HG03460 (cell line): Measurements from ENCODE around the gene OLFM1.
"Not testable (repeated sequence)": the region's sequence is repeated elsewhere in the genome, so short reads cannot be mapped to it uniquely, and the experiment has no call there.

Experiments
- ATAC-seq: cut with Tn5 transposase; IDR thresholded peaks from one replicate; pipeline ENCODE4 v1.9.1; 2021; ENCODE audit not compliant: unreplicated experiment

OLFM1 gene

DNA sequence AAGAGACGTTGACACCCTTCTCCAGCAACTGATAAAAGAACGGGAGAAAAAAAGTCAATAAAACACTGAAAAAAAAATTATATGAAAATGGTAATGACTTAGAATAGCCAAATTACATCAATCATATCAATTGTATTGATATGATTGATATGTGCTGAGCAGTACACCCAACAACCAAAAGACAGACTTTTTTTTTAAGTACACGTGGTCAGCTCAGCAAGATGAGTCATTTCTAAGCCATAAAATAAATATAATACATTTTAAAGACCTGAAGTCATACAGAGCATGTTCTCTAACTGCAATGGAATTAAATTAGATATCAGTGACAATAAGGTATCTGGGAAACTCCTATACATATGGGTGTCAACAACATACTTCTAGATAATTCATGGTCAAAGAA is 30.9 kb upstream of the OLFM1 start:
- ATAC-seq, result no peak

DNA sequence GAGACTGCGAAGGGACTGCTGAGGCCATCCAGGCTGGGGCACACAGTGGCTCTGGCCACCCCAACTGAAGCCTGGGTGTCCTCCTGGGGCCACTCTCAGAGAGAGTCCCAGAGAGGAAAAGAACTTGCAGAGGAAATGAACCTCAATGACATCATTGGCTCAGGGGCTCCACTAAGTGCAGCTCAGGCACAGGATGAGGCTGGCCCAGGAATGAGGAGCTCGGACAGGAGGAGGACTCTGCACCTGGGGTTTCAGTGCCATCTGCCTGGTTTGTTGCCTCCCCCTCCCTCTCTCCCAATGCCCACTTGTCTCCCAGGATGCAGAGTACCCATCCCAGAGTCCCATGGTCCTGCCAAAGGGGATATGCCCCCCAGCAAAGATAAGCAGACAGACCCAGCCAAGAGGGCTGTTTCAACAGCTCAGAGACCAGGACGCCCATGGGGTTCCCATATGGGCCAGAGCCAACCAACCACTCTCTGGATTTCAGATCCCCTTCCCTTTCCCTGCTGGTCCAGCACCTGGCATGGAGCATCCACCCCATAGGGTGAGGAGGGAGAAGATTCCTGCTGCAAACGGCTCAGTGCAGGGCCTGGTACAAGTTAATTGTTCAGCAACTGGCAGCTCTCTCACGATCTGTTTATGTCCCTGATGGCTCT is 26.9 kb upstream of the OLFM1 start:
- ATAC-seq, result no peak

DNA sequence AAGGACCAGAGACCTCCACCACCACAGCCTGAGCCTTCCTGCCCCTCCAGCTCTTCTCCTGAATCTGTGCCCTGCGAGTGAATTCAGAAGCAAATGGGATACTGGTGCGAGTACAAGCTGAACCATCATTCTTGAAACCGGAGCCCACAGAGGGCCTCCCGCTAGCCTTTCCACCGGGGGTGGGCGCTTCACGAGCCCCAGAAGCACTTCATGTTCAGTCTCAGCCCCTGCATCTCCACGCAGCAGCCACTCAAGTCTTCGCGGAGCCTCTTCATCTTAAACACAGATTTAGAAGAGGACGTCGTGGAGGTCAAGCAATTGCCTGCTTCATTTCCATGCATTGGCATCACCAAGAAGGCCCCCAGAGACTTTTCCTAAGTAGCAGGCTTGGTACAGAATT is 26.0 kb upstream of the OLFM1 start:
- no peak for ATAC-seq

- no peak for ATAC-seq
Observed at GRCh38 chr9:135062254-135062653, 25.2 kb upstream of the OLFM1 start.

DNA sequence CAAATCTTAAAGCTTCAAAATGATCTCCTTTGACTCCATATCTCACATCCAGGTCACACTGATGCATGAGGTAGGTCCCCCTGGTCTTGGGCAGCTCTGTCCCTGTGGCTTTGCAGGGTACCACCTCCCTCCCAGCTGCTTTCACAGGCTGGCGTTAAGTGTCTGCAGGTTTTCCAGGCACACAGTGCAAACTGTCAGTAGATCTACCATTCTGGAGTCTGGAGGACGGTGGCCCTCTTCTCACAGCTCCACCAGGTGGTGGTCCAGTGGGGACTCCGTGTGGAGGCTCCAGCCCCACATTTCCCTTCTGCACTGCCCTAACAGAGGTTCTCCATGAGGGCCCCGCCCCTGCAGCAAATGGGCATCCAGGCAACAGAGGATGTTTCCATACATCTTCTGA is 24.0 kb upstream of the OLFM1 start:
- ATAC-seq, result not testable (repeated sequence)

GRCh38 chr9:135063888-135064287 is 23.6 kb upstream of the OLFM1 start:
- not testable (repeated sequence) for ATAC-seq

DNA sequence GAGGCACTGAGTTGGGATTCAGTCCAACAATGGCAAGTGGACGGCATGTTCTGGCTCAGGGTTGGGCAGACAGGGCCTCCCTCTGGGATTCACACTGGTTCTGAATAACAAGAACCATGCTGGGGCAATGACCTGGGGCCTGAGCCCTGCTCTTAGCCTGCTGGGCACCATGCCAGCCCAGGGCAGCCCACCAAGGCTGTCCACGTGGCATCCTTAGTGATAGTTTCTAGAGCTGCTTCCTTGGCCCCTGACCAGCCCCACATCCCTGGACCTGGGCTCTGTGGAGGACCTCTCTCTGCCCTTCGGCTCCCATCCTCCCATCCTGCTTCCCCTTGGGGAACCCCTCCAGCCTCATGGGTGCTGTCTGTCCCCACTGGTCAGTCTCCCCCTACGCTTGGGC is 22.3 kb upstream of the OLFM1 start:
- no peak for ATAC-seq

DNA sequence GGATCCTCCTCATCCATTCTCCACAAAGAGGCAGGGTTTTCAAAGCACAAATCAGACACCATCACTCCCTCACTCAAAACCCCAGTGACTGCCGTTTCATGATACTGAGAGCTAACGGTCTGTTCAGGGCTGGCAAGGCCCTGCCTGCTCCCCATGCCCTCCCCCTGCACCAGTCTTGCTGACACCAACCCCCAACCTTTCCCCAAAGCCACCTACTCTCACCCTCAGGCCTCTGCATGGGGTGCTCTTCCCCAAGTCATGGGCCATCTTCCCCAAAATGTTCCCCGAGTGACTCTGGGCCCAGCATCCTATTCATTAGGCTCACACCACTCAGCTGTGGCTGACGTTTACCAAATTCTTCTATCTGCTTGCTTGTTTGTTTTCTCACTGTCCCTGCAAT is 21.7 kb upstream of the OLFM1 start:
- no peak for ATAC-seq

- ATAC-seq, result no peak
Observed at GRCh38 chr9:135066291-135066690, 21.2 kb upstream of the OLFM1 start.

DNA sequence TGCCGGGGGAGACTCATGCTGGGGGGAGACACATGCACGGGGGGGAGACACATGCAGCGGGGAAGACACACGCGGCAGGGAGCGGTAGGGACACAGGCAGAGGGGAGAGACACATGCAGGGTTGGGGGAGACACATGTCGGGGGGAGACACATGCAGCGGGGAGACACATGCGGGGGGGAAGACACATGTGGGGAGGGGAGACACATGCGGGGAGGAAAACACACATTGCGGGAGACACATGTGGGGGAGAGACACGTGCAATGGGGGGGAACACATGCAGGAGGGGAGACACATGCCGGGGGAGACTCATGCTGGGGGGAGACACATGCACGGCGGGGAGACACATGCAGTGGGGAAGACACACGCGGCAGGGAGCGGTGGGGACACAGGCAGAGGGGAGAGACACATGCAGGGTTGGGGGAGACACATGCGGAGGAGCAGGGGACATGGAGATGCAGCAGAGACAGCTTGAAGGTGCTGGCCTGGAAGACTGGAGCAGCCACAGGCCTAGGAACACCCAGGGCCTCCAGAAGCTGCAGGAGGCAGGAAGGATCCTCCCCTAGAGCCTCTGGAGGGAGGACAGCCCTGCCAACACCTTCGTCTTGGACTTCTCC is 20.3 kb upstream of the OLFM1 start:
- no peak for ATAC-seq

- no peak for ATAC-seq
Observed at GRCh38 chr9:135068776-135069415, 18.6 kb upstream of the OLFM1 start.

DNA sequence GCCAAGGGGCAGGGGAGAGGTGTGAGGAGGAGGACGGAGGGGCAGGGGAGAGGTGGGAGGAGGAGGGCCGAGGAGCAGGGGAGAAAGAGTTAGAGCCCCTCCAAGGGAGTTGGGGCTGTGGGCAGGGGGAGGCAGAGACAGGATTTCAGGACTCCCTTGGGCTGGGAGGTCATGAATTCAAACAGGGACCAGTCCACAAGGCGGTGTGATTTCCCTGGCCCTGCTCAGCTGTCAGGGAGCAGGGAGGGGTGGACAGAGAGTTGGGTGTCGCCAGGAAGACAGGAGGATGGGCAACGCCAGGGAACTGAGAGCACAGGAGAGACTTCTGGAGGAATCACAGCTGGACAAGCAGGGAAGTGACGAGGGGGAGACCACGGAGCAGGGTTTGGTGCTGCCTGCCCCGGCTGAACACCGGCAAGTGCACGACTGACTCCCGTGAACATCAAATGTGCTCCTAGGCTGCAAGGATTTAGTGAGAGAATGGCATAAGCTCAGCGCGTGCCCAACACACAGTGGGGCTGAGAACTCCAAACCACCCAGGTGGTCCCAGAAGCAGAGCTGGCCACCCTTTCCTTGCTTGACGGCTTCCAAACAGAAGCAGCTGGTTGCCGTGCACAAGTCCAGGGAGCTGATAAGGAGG is 17.8 kb upstream of the OLFM1 start:
- no peak for ATAC-seq

DNA sequence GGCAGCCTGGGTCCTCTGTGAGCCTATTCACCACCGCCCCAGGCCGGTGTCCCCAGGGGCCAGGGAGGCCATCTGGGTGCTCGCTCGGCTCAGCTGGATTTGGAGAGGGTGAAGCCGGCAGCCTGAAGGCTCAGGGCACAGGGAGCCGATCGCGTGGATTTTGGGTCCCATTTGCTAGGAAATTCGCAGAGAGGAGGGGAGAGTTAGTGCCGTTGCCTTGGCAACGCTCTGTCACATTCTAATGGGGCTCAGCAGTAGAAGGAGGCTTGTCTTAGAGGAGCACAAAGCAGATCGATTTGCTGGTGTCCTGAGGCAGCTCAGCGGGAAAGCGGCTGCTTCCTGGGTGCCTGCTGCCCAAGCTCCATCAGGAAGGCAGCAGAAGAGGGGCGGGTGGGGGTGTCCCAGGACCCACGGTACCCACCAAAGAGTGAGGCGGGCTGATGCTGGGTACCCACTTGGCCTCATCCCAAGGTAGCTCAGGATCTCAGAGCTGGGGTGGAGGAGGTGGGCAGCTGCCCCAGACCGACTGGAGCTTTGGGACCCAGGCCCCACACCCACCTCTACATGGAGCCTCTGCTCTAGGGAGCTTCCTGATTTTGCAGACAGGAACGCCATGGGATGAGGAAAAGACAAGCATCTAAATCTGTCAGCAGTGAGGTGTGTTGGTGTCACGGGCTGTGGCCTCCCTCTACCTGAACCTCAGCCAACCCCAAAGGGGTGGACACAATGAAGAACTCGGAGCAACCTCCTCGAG is 17.1 kb upstream of the OLFM1 start:
- no peak for ATAC-seq

DNA sequence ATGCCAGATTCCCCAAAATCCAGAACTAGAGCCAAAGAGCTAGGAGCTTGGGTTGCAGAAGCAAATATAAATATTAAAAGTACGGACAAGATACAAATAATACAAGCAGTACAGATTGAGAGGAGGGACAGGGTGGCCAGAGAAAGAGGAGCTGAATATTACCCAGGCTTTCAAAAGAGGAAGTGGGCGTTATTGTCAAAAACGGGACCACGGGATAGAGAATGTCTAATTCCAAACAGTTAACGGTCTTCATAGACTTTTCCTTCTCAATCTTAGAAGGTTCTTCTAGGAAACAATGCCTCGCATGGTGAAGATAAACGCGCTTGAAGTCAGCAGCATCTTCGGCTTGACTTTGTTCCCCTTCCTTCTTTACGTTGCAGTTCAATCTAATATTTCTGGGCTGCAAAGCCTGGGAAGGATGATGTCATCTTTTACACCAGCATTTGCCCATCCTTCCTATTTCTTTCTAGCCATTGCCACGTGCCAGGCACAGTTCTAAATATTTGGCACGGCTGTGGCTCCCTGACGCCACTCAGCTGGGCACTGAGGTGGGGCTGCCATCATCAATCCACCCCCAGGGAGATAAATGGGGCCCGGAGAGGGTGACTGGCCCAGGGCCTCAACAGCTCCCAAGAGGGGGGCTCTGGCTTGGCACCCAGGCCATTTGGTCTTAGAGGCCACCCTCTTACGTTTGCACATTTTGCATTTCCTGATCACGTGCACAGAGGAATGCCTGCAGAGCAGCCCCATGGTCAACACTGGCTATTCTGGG is 16.3 kb upstream of the OLFM1 start:
- ATAC-seq, result no peak

DNA sequence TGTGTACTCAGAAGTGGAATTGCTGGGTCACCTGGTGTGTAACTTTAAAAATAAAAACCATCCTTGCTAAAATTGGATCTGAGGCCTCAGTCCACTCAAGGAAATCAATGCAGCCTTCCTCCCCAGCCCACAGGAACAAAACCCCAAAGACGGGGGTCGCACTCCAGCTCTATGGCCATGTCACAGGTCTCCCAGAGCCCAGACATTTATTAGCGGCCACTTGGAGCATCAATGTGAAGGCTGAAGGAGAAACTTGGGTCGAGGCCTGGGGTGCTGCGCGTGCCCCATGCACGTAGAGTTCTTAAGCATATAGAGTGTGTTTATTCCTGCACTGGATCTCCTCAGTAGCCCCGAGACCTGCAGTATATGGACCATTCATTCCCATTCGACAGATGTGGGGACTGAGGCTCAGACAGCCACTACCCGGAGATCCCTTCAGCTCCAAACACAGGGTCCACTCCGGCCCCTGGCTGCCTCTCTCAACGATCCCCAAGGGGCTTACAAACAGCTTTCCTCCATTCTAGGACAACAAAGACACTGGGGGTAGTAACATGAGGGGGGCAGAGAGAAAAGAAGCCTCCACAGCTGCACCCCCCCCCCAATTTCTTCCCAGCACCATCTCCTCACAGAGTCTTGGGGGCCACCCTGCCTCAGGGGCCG is 14.3 kb upstream of the OLFM1 start:
- ATAC-seq, result no peak

DNA sequence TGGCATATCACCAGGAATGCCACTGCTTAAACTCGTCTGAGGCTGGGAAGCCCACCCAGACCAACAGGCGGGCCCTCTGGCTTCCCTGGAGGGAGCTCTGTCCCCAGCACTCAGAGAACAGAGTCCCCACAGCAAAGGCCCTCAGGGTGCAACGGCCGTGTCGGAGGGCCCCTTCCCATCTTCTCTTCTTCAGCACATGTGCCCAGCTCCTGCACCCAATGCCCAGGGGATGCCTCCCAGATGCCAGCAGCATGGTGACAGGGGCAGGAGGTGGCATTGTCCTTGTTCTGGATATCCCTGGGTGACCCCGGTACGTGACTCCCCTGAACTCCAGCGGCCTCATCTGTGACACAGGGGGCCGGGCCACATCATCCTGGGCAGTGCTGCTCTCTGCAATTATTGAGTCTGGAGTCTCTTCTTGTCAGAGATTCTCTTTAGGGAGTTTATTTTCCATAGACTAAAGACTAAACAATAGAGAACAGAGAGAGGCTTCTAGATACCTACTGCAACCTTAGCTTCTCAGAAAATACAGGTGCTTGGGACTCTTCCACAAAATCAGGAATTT is 13.6 kb upstream of the OLFM1 start:
- no peak for ATAC-seq

GRCh38 chr9:135074354-135075233 is 12.9 kb upstream of the OLFM1 start:
- no peak for ATAC-seq

GRCh38 chr9:135075234-135076142 is 12.0 kb upstream of the OLFM1 start:
- ATAC-seq, result no peak
